WERI-Rb-1 (cell line): ENCODE data around the gene HNRNPR.
"Not testable (repeated sequence)": the region's sequence is repeated elsewhere in the genome, so short reads cannot be mapped to it uniquely, and the experiment has no call there.

Source experiments
- DNase-seq: peaks from one replicate; pipeline ENCODE4 v3.0.0-alpha.2; 2020
- H3K27ac ChIP-seq: fragments of 250-450 bp; sonication (Bioruptor Pico); 2 replicates; pipeline ENCODE4 v1.5.1; 2020; ENCODE audit warnings: mild to moderate bottlenecking, moderate library complexity
- H3K27me3 ChIP-seq: fragments of 250-450 bp; sonication (Bioruptor Pico); 2 replicates; pipeline ENCODE4 v1.5.1; 2021; ENCODE audit warnings: mild to moderate bottlenecking, low read depth, moderate library complexity; ENCODE audit not compliant: insufficient read depth, severe bottlenecking
- H3K36me3 ChIP-seq: fragments of 250-450 bp; sonication (Bioruptor Pico); 2 replicates; pipeline ENCODE4 v1.5.1; 2020; ENCODE audit warnings: mild to moderate bottlenecking, moderate library complexity
- H3K4me3 ChIP-seq: 2 replicates; pipeline ENCODE4 v1.5.1; 2011; ENCODE audit warnings: low read depth, mild to moderate bottlenecking, control low read depth, low read length
- H3K9me3 ChIP-seq: fragments of 250-450 bp; sonication (Bioruptor Pico); 2 replicates; pipeline ENCODE4 v1.5.1; 2021; ENCODE audit warnings: mild to moderate bottlenecking, moderate library complexity; ENCODE audit not compliant: severe bottlenecking
- CTCF ChIP-seq: IDR thresholded peaks from 2 replicates; pipeline ENCODE4 v1.5.1; 2011; ENCODE audit warnings: low read depth, mild to moderate bottlenecking, control low read depth, inconsistent platforms, low read length

The HNRNPR gene

GRCh38 chr1:23385119-23385621 lies 41.1 kb upstream of the HNRNPR start:
- no peaks in the 10 kb centered on the region for H3K9me3 ChIP-seq

GRCh38 chr1:23384312-23385058 lies 40.4 kb upstream of the HNRNPR start:
- no peak for DNase-seq
- H3K4me3 ChIP-seq: no peak overlapping the region
- no peak overlapping the region for H3K27ac ChIP-seq
- no peak for TF ChIP-seq CTCF
- no peaks in the 10 kb centered on the region for H3K36me3 ChIP-seq
- H3K9me3 ChIP-seq: no peaks in the 10 kb centered on the region
- H3K27me3 ChIP-seq: no peaks in the 10 kb centered on the region

More at GRCh38 chr1:23385119-23385621, 41.1 kb upstream of the HNRNPR start:
- no peaks in the 10 kb centered on the region for H3K27me3 ChIP-seq
- TF ChIP-seq CTCF: no peak
- H3K4me3 ChIP-seq: no peak overlapping the region
- no peak overlapping the region for H3K27ac ChIP-seq
- H3K36me3 ChIP-seq: no peaks in the 10 kb centered on the region
- DNase-seq: no peak

- Histone ChIP-seq H3K4me3 (no peak overlapping the region), H3K27me3 (no peaks in the 10 kb centered on the region), H3K9me3 (no peaks in the 10 kb centered on the region), H3K36me3 (no peaks in the 10 kb centered on the region), H3K27ac (no peak overlapping the region)
- DNase-seq: no peak
- TF ChIP-seq CTCF: no peak
Measured at GRCh38 chr1:23383577-23384311, 39.7 kb upstream of the HNRNPR start.

GRCh38 chr1:23381233-23381885 lies 37.3 kb upstream of the HNRNPR start:
- DNase-seq: no peak
- no peaks in the 10 kb centered on the region for H3K36me3 ChIP-seq
- TF ChIP-seq CTCF: no peak
- H3K9me3 ChIP-seq: no peaks in the 10 kb centered on the region
- H3K27me3 ChIP-seq: no peaks in the 10 kb centered on the region
- no peak overlapping the region for H3K27ac ChIP-seq
- H3K4me3 ChIP-seq: no peak overlapping the region

- DNase-seq: no peak
- Histone ChIP-seq H3K4me3 (no peak overlapping the region), H3K9me3 (no peaks in the 10 kb centered on the region), H3K36me3 (no peaks in the 10 kb centered on the region), H3K27me3 (no peaks in the 10 kb centered on the region), H3K27ac (no peak overlapping the region)
- TF ChIP-seq CTCF: no peak
Measured at GRCh38 chr1:23380719-23381118, 36.6 kb upstream of the HNRNPR start.

GRCh38 chr1:23380236-23380635 lies 36.2 kb upstream of the HNRNPR start:
- not testable (repeated sequence) for H3K4me3 ChIP-seq, H3K9me3 ChIP-seq, DNase-seq, H3K27ac ChIP-seq, H3K27me3 ChIP-seq, H3K36me3 ChIP-seq
